DND-41 (cell line): ENCODE data around the gene ANKRD65.

ENCODE experiments used
- CTCF ChIP-seq: IDR thresholded peaks from 2 replicates; pipeline ENCODE4 v1.5.1; 2012; ENCODE audit warnings: borderline replicate concordance, low read length, moderate library complexity, mild to moderate bottlenecking; ENCODE audit not compliant: poor library complexity, severe bottlenecking; ENCODE audit errors: extremely low read depth
- EZH2 ChIP-seq: IDR thresholded peaks from 3 replicates; pipeline ENCODE4 v1.6.1; 2012; ENCODE audit warnings: borderline replicate concordance, low read depth, mild to moderate bottlenecking, moderate library complexity, low read length, inconsistent platforms; ENCODE audit not compliant: severe bottlenecking

DNA sequence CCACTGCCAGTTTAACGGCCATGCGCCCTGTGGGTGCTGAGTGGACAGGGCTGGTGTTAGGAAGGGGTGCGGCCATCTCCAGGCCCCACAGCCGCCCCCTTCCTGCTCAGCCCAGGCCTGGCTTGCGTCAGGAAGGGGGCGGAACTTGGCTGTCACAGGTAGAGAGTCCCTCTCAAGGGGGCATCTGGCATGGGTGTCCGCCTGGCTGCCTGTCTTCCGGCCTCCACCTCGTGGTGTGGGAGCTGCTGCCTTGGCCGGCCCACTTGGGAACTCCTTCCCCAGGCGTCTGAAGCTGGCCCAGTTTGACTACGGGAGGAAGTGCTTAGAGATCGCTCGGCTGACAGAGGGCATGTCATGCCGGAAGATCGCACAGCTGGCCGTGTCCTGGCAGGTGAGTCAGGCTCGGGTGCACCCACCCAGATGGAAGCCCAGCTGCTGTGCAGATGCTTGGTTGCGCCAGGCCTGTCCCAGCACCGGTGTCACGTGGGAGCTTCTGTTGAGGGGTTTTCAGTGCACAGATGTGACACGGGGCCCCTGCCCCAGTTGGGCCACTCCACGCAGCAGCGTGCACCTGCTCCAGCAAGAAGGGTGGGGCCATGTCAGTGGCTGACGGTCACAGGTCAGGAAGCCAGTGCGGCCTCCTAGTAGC lies 41.4 kb upstream of the ANKRD65 start:
- TF ChIP-seq CTCF (no peak), EZH2 (no peak)
